ENCODE data around the gene CCDC157. TPM values are rescaled to one million over a fixed set of nuclear protein-coding genes. Genes with fewer than 3 reads are reported as not detected.

CCDC157 gene
- total and polyA plus RNA-seq, 9 of the 15 experiments (the other 6 are each of a cell fraction or from before 2014, with no cell fraction given) = 0.04 to 1.3 (median 0.68) TPM

- TF ChIP-seq HNRNPLL (IDR thresholded peaks at IDR 0.05; ENCODE audit: low read depth, low read length, poor library complexity, severe bottlenecking) (peak; percentile 10), SMARCA5 (IDR thresholded peaks at IDR 0.05) (no peak), MED1 (CRISPR knock-in tag; IDR thresholded peaks at IDR 0.05; ENCODE audit: borderline replicate concordance) (no peak), NCOA2 (IDR thresholded peaks at IDR 0.05; ENCODE audit: partially characterized antibody in 2 of 2) (peak in 1 of 2 experiments; percentile 97), HDAC6 (IDR thresholded peaks at IDR 0.05; ENCODE audit: low read depth, low read length) (no peak), NR2C2 (CRISPR knock-in tag; IDR thresholded peaks at IDR 0.05) (no peak), NR2C2 (tag; IDR thresholded peaks at IDR 0.05) (peak; percentile 40; the same call in 1 of the 2 replicates), MCM7 (IDR thresholded peaks at IDR 0.05) (no peak), MNT (conservative IDR thresholded peaks at IDR 0.05) (peak; percentile 49 to 65; a peak in 3 of 4 replicates), NRF1 (conservative IDR thresholded peaks at IDR 0.05 in 1 of 2, IDR thresholded peaks at IDR 0.05 in 1 of 2) (peak; percentile 39 to 45), SREBF2 (CRISPR knock-in tag; IDR thresholded peaks at IDR 0.05) (no peak), MEIS2 (IDR thresholded peaks at IDR 0.05; ENCODE audit: partially characterized antibody) (no peak), ZNF175 (CRISPR knock-in tag; IDR thresholded peaks at IDR 0.05; ENCODE audit: low read depth) (no peak), ARID3A (IDR thresholded peaks at IDR 0.05; ENCODE audit: borderline replicate concordance, low read depth, low read length) (no peak), ZNF655 (CRISPR knock-in tag; IDR thresholded peaks at IDR 0.05) (no peak), RBBP5 (IDR thresholded peaks at IDR 0.05; ENCODE audit: borderline replicate concordance, insufficient read depth, low read length, poor library complexity, severe bottlenecking) (peak; percentile 76), ZBTB2 (IDR thresholded peaks at IDR 0.05) (no peak), MAZ (CRISPR knock-in tag; conservative IDR thresholded peaks at IDR 0.05 in 1 of 2, IDR thresholded peaks at IDR 0.05 in 1 of 2) (peak in 1 of 2 experiments; percentile 54; a peak in 1 of 4 replicates), NONO (IDR thresholded peaks at IDR 0.05; ENCODE audit: low read depth in 2 of 2, low read length in 1 of 2) (no peak), TFAM (CRISPR knock-in tag; conservative IDR thresholded peaks at IDR 0.05) (no peak), BRD9 (IDR thresholded peaks at IDR 0.05; ENCODE audit: low read depth, partially characterized antibody) (no peak)
Observed at GRCh38 chr22:30425616-30426387, 69.0 kb downstream of the CCDC157 start, which contains the start of gene MTFP1 (continued).
